Skeletal muscle satellite cell (primary cell): Measurements from ENCODE around the gene SPAG17.

Experiments
- H3K27me3 ChIP-seq: 2 replicates; pipeline ENCODE4 v1.7.0; 2013; ENCODE audit warnings: low read length; ENCODE audit not compliant: control insufficient read depth, insufficient read depth
- H3K36me3 ChIP-seq: 2 replicates; pipeline ENCODE4 v1.7.0; 2013; ENCODE audit warnings: mild to moderate bottlenecking, control low read depth, low read length; ENCODE audit not compliant: insufficient read depth
- H3K4me1 ChIP-seq: 2 replicates; pipeline ENCODE4 v1.7.0; 2013; ENCODE audit warnings: low read length; ENCODE audit not compliant: control insufficient read depth, insufficient read depth
- H3K4me2 ChIP-seq: 2 replicates; pipeline ENCODE4 v1.7.0; 2013; ENCODE audit warnings: mild to moderate bottlenecking, low read length
- H3K4me3 ChIP-seq: 2 replicates; pipeline ENCODE4 v1.7.0; 2013; ENCODE audit warnings: low read length
- H3K9ac ChIP-seq: 2 replicates; pipeline ENCODE4 v1.7.0; 2013; ENCODE audit warnings: mild to moderate bottlenecking, low read depth, low read length, moderate library complexity
- H3K9me3 ChIP-seq: replicated peaks from 2 replicates; pipeline ENCODE4 v1.7.0; 2013; ENCODE audit warnings: mild to moderate bottlenecking, control low read depth, low read length

Gene SPAG17

GRCh38 chr1:118143831-118144230, 41.2 kb downstream of the SPAG17 start:
- Histone ChIP-seq H3K9me3 (no peaks in the 10 kb centered on the region), H3K9ac (no peak overlapping the region), H3K4me2 (no peak overlapping the region), H3K4me1 (peaks cover 12% of the 10 kb centered on the region), H3K4me3 (no peak overlapping the region), H3K27me3 (no peaks in the 10 kb centered on the region), H3K36me3 (no peaks in the 10 kb centered on the region)

- Histone ChIP-seq H3K4me3 (no peak overlapping the region), H3K4me1 (peaks cover 11% of the 10 kb centered on the region), H3K4me2 (no peak overlapping the region), H3K27me3 (no peaks in the 10 kb centered on the region), H3K9me3 (no peaks in the 10 kb centered on the region), H3K9ac (no peak overlapping the region), H3K36me3 (no peaks in the 10 kb centered on the region)
Observed at GRCh38 chr1:118143121-118143520, 41.9 kb downstream of the SPAG17 start.

- Histone ChIP-seq H3K9ac (no peak overlapping the region), H3K4me1 (peaks cover 5% of the 10 kb centered on the region), H3K4me3 (no peak overlapping the region), H3K4me2 (no peak overlapping the region), H3K27me3 (no peaks in the 10 kb centered on the region), H3K9me3 (no peaks in the 10 kb centered on the region), H3K36me3 (no peaks in the 10 kb centered on the region)
Observed at GRCh38 chr1:118142546-118142945, 42.5 kb downstream of the SPAG17 start.

- Histone ChIP-seq H3K36me3 (no peaks in the 10 kb centered on the region), H3K4me1 (peaks cover 24% of the 10 kb centered on the region), H3K9me3 (no peaks in the 10 kb centered on the region), H3K4me3 (no peak overlapping the region), H3K9ac (no peak overlapping the region), H3K4me2 (no peak overlapping the region), H3K27me3 (no peaks in the 10 kb centered on the region)
Observed at GRCh38 chr1:118137900-118138299, 47.1 kb downstream of the SPAG17 start.

- Histone ChIP-seq H3K9me3 (no peaks in the 10 kb centered on the region), H3K27me3 (no peaks in the 10 kb centered on the region), H3K9ac (no peak overlapping the region), H3K4me3 (peak overlapping the region; percentile 22), H3K4me2 (peak overlapping the region; percentile 77), H3K36me3 (no peaks in the 10 kb centered on the region), H3K4me1 (peaks cover 24% of the 10 kb centered on the region)
Observed at GRCh38 chr1:118136187-118136941, 48.7 kb downstream of the SPAG17 start.

GRCh38 chr1:118132000-118132399, 53.0 kb downstream of the SPAG17 start:
- no peaks in the 10 kb centered on the region for H3K36me3 ChIP-seq
- no peaks in the 10 kb centered on the region for H3K27me3 ChIP-seq
- H3K9ac ChIP-seq, result no peak overlapping the region
- no peak overlapping the region for H3K4me2 ChIP-seq
- no peaks in the 10 kb centered on the region for H3K9me3 ChIP-seq
- H3K4me3 ChIP-seq, result no peak overlapping the region
- H3K4me1 ChIP-seq, result peaks cover 20% of the 10 kb centered on the region

GRCh38 chr1:118128761-118129160, 56.3 kb downstream of the SPAG17 start:
- Histone ChIP-seq H3K27me3 (no peaks in the 10 kb centered on the region), H3K36me3 (no peaks in the 10 kb centered on the region), H3K9ac (no peak overlapping the region), H3K4me3 (no peak overlapping the region), H3K4me1 (peaks cover 1% of the 10 kb centered on the region), H3K9me3 (no peaks in the 10 kb centered on the region), H3K4me2 (no peak overlapping the region)

- Histone ChIP-seq H3K36me3 (no peaks in the 10 kb centered on the region), H3K9ac (no peak overlapping the region), H3K27me3 (no peaks in the 10 kb centered on the region), H3K9me3 (no peaks in the 10 kb centered on the region), H3K4me2 (no peak overlapping the region), H3K4me1 (peaks cover 18% of the 10 kb centered on the region), H3K4me3 (no peak overlapping the region)
Observed at GRCh38 chr1:118124064-118124463, 61.0 kb downstream of the SPAG17 start.

GRCh38 chr1:118123116-118123839, 61.8 kb downstream of the SPAG17 start:
- no peak overlapping the region for H3K4me2 ChIP-seq
- H3K36me3 ChIP-seq, result no peaks in the 10 kb centered on the region
- H3K9me3 ChIP-seq, result no peaks in the 10 kb centered on the region
- H3K4me3 ChIP-seq, result no peak overlapping the region
- H3K4me1 ChIP-seq, result peaks cover 18% of the 10 kb centered on the region
- H3K9ac ChIP-seq, result no peak overlapping the region
- H3K27me3 ChIP-seq, result no peaks in the 10 kb centered on the region

GRCh38 chr1:118122234-118123004, 62.6 kb downstream of the SPAG17 start:
- no peaks in the 10 kb centered on the region for H3K9me3 ChIP-seq
- no peak overlapping the region for H3K4me3 ChIP-seq

GRCh38 chr1:118118873-118119463, 66.1 kb downstream of the SPAG17 start:
- H3K4me2 ChIP-seq, result no peak overlapping the region
- H3K9ac ChIP-seq, result no peak overlapping the region
- no peaks in the 10 kb centered on the region for H3K27me3 ChIP-seq
- H3K36me3 ChIP-seq, result no peaks in the 10 kb centered on the region
- no peaks in the 10 kb centered on the region for H3K9me3 ChIP-seq
- H3K4me1 ChIP-seq, result peaks cover 28% of the 10 kb centered on the region
- no peak overlapping the region for H3K4me3 ChIP-seq

More at GRCh38 chr1:118122234-118123004, 62.6 kb downstream of the SPAG17 start:
- H3K9ac ChIP-seq, result no peak overlapping the region
- no peaks in the 10 kb centered on the region for H3K27me3 ChIP-seq
- peaks cover 18% of the 10 kb centered on the region for H3K4me1 ChIP-seq
- no peak overlapping the region for H3K4me2 ChIP-seq
- H3K36me3 ChIP-seq, result no peaks in the 10 kb centered on the region
